NB4 (cell line): Measurements from ENCODE around the gene XYLT1.

Experiments
- CTCF ChIP-seq: IDR thresholded peaks from one replicate; pipeline ENCODE4 v1.5.1; 2012; ENCODE audit warnings: low read depth, low read length
- MAX ChIP-seq: IDR thresholded peaks from 2 replicates; pipeline ENCODE4 v1.6.1; 2011; ENCODE audit warnings: low read depth, low read length
- POLR2A ChIP-seq: IDR thresholded peaks from 2 replicates; pipeline ENCODE4 v1.6.1; 2011; ENCODE audit warnings: mild to moderate bottlenecking; ENCODE audit not compliant: insufficient read length; ENCODE audit errors: extremely low read depth

- TF ChIP-seq CTCF (no peak), MAX (no peak), POLR2A (no peak)
These were observed 60.9 kb downstream of the XYLT1 start for GRCh38 chr16:17409894-17410293.
